Neural cell (in vitro differentiated cells): ENCODE data around the gene NTF3. TPM values are rescaled to one million over a fixed set of nuclear protein-coding genes. Genes with fewer than 3 reads are reported as not detected.

Experiments used
- H2AFZ ChIP-seq: fragments of 200-600, 300-800 bp; sonication (generic), shearing (Covaris generic); 2 replicates; pipeline ENCODE4 v1.6.0; 2014; ENCODE audit warnings: low read depth, mild to moderate bottlenecking, antibody characterized with exemption, low read length, moderate library complexity
- H3F3A ChIP-seq: fragments of 200-600 bp; shearing (Covaris generic); 2 replicates; pipeline ENCODE4 v1.6.1; 2016; ENCODE audit warnings: mild to moderate bottlenecking, moderate library complexity, mixed read lengths, antibody characterized with exemption, low read length; ENCODE audit not compliant: insufficient read depth, poor library complexity, severe bottlenecking
- H3K27ac ChIP-seq: fragments of 200-600, 300-800 bp; sonication (generic), shearing (Covaris generic); 2 replicates; pipeline ENCODE4 v1.5.1; 2014; ENCODE audit warnings: mild to moderate bottlenecking, low read length, moderate library complexity
- H3K27me3 ChIP-seq: fragments of 300-800, 200-600 bp; sonication (generic), shearing (Covaris generic); 2 replicates; pipeline ENCODE4 v1.6.0; 2014; ENCODE audit warnings: mild to moderate bottlenecking, low read depth, low read length, moderate library complexity; ENCODE audit not compliant: insufficient read depth
- H3K36me3 ChIP-seq: fragments of 300-800, 200-600 bp; sonication (generic), shearing (Covaris generic); 2 replicates; pipeline ENCODE4 v1.5.1; 2014; ENCODE audit warnings: mild to moderate bottlenecking, antibody characterized with exemption, low read length, moderate library complexity; ENCODE audit not compliant: insufficient read depth
- H3K4me2 ChIP-seq: fragments of 300-800, 200-600 bp; sonication (generic), shearing (Covaris generic); 2 replicates; pipeline ENCODE4 v1.6.0; 2014; ENCODE audit warnings: mild to moderate bottlenecking, low read length
- H3K4me3 ChIP-seq: fragments of 300-800, 200-600 bp; sonication (generic), shearing (Covaris generic); 2 replicates; pipeline ENCODE4 v1.5.1; 2014; ENCODE audit warnings: mild to moderate bottlenecking, low read length, moderate library complexity
- H3K79me2 ChIP-seq: fragments of 200-600 bp; shearing (Covaris generic); replicated peaks from 2 replicates; pipeline ENCODE4 v1.6.0; 2014; ENCODE audit warnings: mild to moderate bottlenecking, low read length, moderate library complexity; ENCODE audit not compliant: insufficient read depth
- H3K9ac ChIP-seq: fragments of 300-800, 200-600 bp; sonication (generic), shearing (Covaris generic); 2 replicates; pipeline ENCODE4 v1.6.1; 2016; ENCODE audit warnings: mild to moderate bottlenecking, low read length, mixed read lengths
- H3K9me2 ChIP-seq: fragments of 200-600 bp; shearing (Covaris generic); 2 replicates; pipeline ENCODE4 v1.6.1; 2016; ENCODE audit warnings: mild to moderate bottlenecking, low read length, mixed read lengths; ENCODE audit not compliant: insufficient read depth
- H3K9me3 ChIP-seq: fragments of 200-600, 300-800 bp; sonication (generic), shearing (Covaris generic); 2 replicates; pipeline ENCODE4 v1.6.1; 2016; ENCODE audit warnings: mild to moderate bottlenecking, mixed run types, low read length, moderate library complexity, mixed read lengths
- H4K20me1 ChIP-seq: fragments of 200-600 bp; shearing (Covaris generic); 2 replicates; pipeline ENCODE4 v1.6.1; 2016; ENCODE audit warnings: mild to moderate bottlenecking, mixed run types; ENCODE audit not compliant: insufficient read depth
- CTCF ChIP-seq: fragments of 450-650 bp; IDR thresholded peaks from 2 replicates; pipeline ENCODE4 v1.5.1; 2014; ENCODE audit warnings: antibody characterized with exemption, mild to moderate bottlenecking, moderate library complexity; ENCODE audit not compliant: poor library complexity, severe bottlenecking
- EP300 ChIP-seq: fragments of 450-650 bp; conservative IDR thresholded peaks from 2 replicates; pipeline ENCODE4 v1.6.1; 2014; ENCODE audit warnings: antibody characterized with exemption, mild to moderate bottlenecking, moderate library complexity; ENCODE audit not compliant: poor library complexity, severe bottlenecking
- EZH2 ChIP-seq: fragments of 200-600, 300-800 bp; shearing (Covaris generic), sonication (generic); IDR thresholded peaks from 2 replicates; pipeline ENCODE4 v1.6.1; 2014; ENCODE audit warnings: antibody characterized with exemption, low read length, borderline replicate concordance, mild to moderate bottlenecking; ENCODE audit not compliant: insufficient read depth, poor library complexity, severe bottlenecking
- MXI1 ChIP-seq: fragments of 450-650 bp; conservative IDR thresholded peaks from 2 replicates; pipeline ENCODE4 v1.6.1; 2014; ENCODE audit warnings: antibody characterized with exemption, mild to moderate bottlenecking; ENCODE audit not compliant: poor library complexity, severe bottlenecking
- POLR2AphosphoS5 ChIP-seq: IDR thresholded peaks from 2 replicates; pipeline ENCODE4 v1.6.1; 2012
- RAD21 ChIP-seq: fragments of 450-650 bp; conservative IDR thresholded peaks from 2 replicates; pipeline ENCODE4 v1.6.1; 2014; ENCODE audit warnings: antibody characterized with exemption, mild to moderate bottlenecking, moderate library complexity
- REST ChIP-seq: IDR thresholded peaks from 2 replicates; pipeline ENCODE4 v1.6.1; 2012; ENCODE audit warnings: borderline replicate concordance
- SMC3 ChIP-seq: fragments of 450-650 bp; conservative IDR thresholded peaks from 2 replicates; pipeline ENCODE4 v1.6.1; 2014; ENCODE audit warnings: antibody characterized with exemption, mild to moderate bottlenecking, moderate library complexity; ENCODE audit not compliant: poor library complexity
- TAF1 ChIP-seq: IDR thresholded peaks from 2 replicates; pipeline ENCODE4 v1.6.1; 2012; ENCODE audit warnings: low read depth
- polyA plus RNA-seq: library from polyadenylated mRNA; depleted of rRNA; stranded (reverse); fragments of >200 nt; gene quantifications from 2 replicates; pipeline ENCODE4 v1.2.3, GENCODE V29; 2014

Gene NTF3
- polyA plus RNA-seq, 1 donor from 2014 or later = not detected

GRCh38 chr12:5459051-5459782 is 27.3 kb downstream of the NTF3 start:
- Histone ChIP-seq H3K9me3 (no peaks in the 10 kb centered on the region), H4K20me1 (no peaks in the 10 kb centered on the region), H3K79me2 (no peaks in the 10 kb centered on the region), H3K9ac (no peak overlapping the region), H3K27ac (no peak overlapping the region), H3K36me3 (no peaks in the 10 kb centered on the region), H3K9me2 (no peaks in the 10 kb centered on the region), H3K27me3 (no peaks in the 10 kb centered on the region), H3K4me2 (no peak overlapping the region), H3K4me3 (no peak overlapping the region), H2AFZ (no peak overlapping the region), H3F3A (no peaks in the 10 kb centered on the region)
- TF ChIP-seq POLR2AphosphoS5 (no peak), TAF1 (no peak), CTCF (no peak), MXI1 (no peak), EP300 (no peak), REST (no peak), SMC3 (no peak), RAD21 (no peak), EZH2 (no peak)

GRCh38 chr12:5460817-5461216 is 28.9 kb downstream of the NTF3 start:
- Histone ChIP-seq H3K4me2 (no peak overlapping the region), H3K9ac (no peak overlapping the region), H3K4me3 (no peak overlapping the region), H2AFZ (no peak overlapping the region), H4K20me1 (no peaks in the 10 kb centered on the region), H3K9me3 (no peaks in the 10 kb centered on the region), H3F3A (no peaks in the 10 kb centered on the region), H3K36me3 (no peaks in the 10 kb centered on the region), H3K27ac (no peak overlapping the region), H3K9me2 (no peaks in the 10 kb centered on the region), H3K79me2 (no peaks in the 10 kb centered on the region), H3K27me3 (no peaks in the 10 kb centered on the region)
- no peak for TF ChIP-seq SMC3
- no peak for TF ChIP-seq EP300
- TF ChIP-seq REST = no peak
- TF ChIP-seq RAD21 = no peak
- TF ChIP-seq EZH2 = no peak
